Esophagus muscularis mucosa (tissue), 3 donors: ENCODE measurements around the gene HIRIP3.

Experiments used
- POLR2AphosphoS5 ChIP-seq, 2 donors: sonication (generic); formaldehyde crosslinking; IDR thresholded peaks; one replicate each; pipeline ENCODE4 v1.6.1; 2017; ENCODE audit warnings: antibody characterized with exemption in 2 of 2
- TF ChIP-seq, protein P1 (sequence below), 3 experiments: fragments of 200-600 bp in 2 of 3; fragments of 450-650 bp in 1 of 3; sonication (generic) in 2 of 3; IDR thresholded peaks; one replicate each; pipeline ENCODE4 v1.5.1; 2017 to 2019; ENCODE audit warnings: antibody characterized with exemption in 3 of 3, mild to moderate bottlenecking in 2 of 3, moderate library complexity in 1 of 3

DNA sequence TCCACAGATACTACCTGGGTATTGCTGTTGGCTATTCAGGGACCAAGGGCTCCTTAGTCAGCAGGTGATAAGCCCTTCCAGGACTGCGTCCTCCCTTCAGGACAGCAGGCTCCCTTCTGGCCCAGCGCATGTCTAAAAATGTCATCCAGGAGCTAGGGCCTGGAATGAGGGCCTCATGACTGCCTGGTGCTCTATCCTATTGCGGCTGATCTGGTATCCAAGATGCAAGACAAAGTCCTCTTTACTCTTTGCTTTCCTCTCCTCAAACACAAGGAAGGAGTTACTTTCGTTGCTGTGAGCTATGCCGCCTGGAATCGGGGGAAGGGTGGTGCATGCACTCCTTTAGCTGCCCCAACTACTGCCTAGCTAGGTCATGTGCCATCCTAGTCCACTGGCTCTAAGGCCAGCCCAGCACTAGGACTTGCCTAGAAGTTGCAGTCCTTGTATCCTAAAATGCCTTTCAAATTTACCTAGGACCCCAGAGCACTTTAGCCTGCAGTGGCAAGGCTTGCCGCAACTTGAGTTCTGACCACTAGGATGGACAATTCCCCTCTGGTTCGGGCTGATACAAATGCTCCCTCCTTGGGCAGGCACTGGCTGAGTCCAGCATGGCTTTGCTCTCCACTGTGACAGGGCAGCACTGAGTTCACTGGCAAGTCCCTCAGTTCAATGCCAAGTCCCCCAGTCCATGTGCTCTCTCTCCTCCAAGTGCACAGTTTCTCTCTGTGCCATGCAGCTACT, 43.6 kb downstream of the HIRIP3 start:
- TF ChIP-seq, protein P1, sequence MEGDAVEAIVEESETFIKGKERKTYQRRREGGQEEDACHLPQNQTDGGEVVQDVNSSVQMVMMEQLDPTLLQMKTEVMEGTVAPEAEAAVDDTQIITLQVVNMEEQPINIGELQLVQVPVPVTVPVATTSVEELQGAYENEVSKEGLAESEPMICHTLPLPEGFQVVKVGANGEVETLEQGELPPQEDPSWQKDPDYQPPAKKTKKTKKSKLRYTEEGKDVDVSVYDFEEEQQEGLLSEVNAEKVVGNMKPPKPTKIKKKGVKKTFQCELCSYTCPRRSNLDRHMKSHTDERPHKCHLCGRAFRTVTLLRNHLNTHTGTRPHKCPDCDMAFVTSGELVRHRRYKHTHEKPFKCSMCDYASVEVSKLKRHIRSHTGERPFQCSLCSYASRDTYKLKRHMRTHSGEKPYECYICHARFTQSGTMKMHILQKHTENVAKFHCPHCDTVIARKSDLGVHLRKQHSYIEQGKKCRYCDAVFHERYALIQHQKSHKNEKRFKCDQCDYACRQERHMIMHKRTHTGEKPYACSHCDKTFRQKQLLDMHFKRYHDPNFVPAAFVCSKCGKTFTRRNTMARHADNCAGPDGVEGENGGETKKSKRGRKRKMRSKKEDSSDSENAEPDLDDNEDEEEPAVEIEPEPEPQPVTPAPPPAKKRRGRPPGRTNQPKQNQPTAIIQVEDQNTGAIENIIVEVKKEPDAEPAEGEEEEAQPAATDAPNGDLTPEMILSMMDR (IDR thresholded peaks at IDR 0.05) = no peak
- TF ChIP-seq POLR2AphosphoS5 (IDR thresholded peaks at IDR 0.05) = no peak
